ENCODE results near the gene PATZ1. TPM values are rescaled to one million over a fixed set of nuclear protein-coding genes. Genes with fewer than 3 reads are reported as not detected.

Gene PATZ1
- total and polyA plus RNA-seq, 8 donors: 19.9 to 72.4 (median 66.0) TPM

DNA sequence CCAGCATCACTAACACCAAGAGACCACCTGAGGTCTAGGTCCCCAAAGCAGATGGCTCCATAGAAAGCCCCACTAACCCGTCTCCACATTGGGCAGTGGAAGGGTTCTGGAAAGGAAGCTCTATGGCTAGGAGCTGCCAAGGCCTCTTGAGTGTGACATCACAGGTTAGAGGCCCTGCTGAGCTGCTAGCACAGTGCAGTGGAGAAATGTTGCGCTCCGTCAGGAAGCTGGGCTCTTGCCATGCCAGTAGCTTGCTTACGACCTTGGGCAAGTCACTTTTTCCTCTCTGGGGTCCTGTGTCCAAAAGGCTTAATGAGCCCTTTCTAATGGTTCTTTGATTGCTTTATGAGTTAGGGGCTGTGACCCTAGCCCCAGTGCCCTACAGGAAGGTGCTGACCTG, 64.4 kb downstream of the PATZ1 start:
- Histone ChIP-seq H3K9me3 (no peaks in the 10 kb centered on the region), H3K4me3 (no peak overlapping the region), H3K4me1 (peaks cover 3 to 32% of the 10 kb centered on the region in 2 donors), H3K27me3 (no peaks in the 10 kb centered on the region), H3K27ac (peak overlapping the region in 1 of 2 donors; percentile 3), H3K36me3 (peaks cover 0 to 90% of the 10 kb centered on the region in 2 donors)
- no peak for ATAC-seq
- intact Hi-C loops (cut with DNase I): no loop called here
- no peak for DNase-seq
- TF ChIP-seq, protein P1, sequence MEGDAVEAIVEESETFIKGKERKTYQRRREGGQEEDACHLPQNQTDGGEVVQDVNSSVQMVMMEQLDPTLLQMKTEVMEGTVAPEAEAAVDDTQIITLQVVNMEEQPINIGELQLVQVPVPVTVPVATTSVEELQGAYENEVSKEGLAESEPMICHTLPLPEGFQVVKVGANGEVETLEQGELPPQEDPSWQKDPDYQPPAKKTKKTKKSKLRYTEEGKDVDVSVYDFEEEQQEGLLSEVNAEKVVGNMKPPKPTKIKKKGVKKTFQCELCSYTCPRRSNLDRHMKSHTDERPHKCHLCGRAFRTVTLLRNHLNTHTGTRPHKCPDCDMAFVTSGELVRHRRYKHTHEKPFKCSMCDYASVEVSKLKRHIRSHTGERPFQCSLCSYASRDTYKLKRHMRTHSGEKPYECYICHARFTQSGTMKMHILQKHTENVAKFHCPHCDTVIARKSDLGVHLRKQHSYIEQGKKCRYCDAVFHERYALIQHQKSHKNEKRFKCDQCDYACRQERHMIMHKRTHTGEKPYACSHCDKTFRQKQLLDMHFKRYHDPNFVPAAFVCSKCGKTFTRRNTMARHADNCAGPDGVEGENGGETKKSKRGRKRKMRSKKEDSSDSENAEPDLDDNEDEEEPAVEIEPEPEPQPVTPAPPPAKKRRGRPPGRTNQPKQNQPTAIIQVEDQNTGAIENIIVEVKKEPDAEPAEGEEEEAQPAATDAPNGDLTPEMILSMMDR (IDR thresholded peaks at IDR 0.05): no peak

DNA sequence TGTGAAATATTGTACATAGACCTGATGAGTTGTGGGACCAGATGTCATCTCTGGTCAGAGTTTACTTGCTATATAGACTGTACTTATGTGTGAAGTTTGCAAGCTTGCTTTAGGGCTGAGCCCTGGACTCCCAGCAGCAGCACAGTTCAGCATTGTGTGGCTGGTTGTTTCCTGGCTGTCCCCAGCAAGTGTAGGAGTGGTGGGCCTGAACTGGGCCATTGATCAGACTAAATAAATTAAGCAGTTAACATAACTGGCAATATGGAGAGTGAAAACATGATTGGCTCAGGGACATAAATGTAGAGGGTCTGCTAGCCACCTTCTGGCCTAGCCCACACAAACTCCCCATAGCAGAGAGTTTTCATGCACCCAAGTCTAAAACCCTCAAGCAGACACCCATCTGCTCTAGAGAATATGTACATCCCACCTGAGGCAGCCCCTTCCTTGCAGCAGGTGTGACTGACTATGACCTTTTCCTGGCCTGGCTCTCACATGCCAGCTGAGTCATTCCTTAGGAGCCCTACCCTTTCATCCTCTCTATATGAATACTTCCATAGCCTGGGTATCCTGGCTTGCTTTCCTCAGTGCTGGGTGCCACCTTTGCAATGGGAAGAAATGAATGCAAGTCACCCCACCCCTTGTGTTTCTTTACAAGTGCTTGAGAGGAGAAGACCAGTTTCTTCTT, 66.2 kb downstream of the PATZ1 start:
- peaks cover 0 to 96% of the 10 kb centered on the region in 2 donors for H3K36me3 ChIP-seq
- DNase-seq (no peak), ATAC-seq (peak; percentile 25)
- no peak overlapping the region for H3K4me3 ChIP-seq
- TF ChIP-seq, protein P1 (IDR thresholded peaks at IDR 0.05): no peak
- intact Hi-C loops (cut with DNase I): no loop called here
- H3K27me3 ChIP-seq: no peaks in the 10 kb centered on the region
- no peaks in the 10 kb centered on the region for H3K9me3 ChIP-seq
- H3K4me1 ChIP-seq: peaks cover 0 to 14% of the 10 kb centered on the region in 2 donors
- peak overlapping the region in 1 of 2 donors; percentile 23 for H3K27ac ChIP-seq

- Histone ChIP-seq H3K27me3 (no peaks in the 10 kb centered on the region), H3K27ac (peak overlapping the region; percentile 13 to 50), H3K4me1 (peaks cover 0 to 7% of the 10 kb centered on the region in 2 donors), H3K36me3 (peaks cover 0 to 96% of the 10 kb centered on the region in 2 donors), H3K9me3 (no peaks in the 10 kb centered on the region), H3K4me3 (no peak overlapping the region)
- intact Hi-C loops (cut with DNase I): no loop called here
- TF ChIP-seq, protein P1 (IDR thresholded peaks at IDR 0.05): no peak
- DNase-seq (no peak), ATAC-seq (no peak)
These were observed 66.8 kb downstream of the PATZ1 start for GRCh38 chr22:31279327-31279669.

GRCh38 chr22:31278626-31279326, 67.4 kb downstream of the PATZ1 start:
- intact Hi-C loops (cut with DNase I): no loop called here

More at GRCh38 chr22:31278626-31279326, 67.4 kb downstream of the PATZ1 start:
- H3K27ac ChIP-seq: peak overlapping the region; percentile 13 to 50
- ATAC-seq (no peak), DNase-seq (no peak)
- H3K9me3 ChIP-seq: no peaks in the 10 kb centered on the region
- H3K27me3 ChIP-seq: no peaks in the 10 kb centered on the region
- no peak overlapping the region for H3K4me3 ChIP-seq
- TF ChIP-seq, protein P1 (IDR thresholded peaks at IDR 0.05): no peak
- peaks cover 0 to 4% of the 10 kb centered on the region in 2 donors for H3K4me1 ChIP-seq
- peaks cover 0 to 96% of the 10 kb centered on the region in 2 donors for H3K36me3 ChIP-seq

Data from left lung (tissue), 10 donors.